Subcutaneous abdominal adipose tissue (tissue), 5 donors: Measurements from ENCODE around the gene EPHX1.

Experiments used
- H3K27ac ChIP-seq: one replicate; pipeline ENCODE4 v1.7.0; 2013; ENCODE audit warnings: low read depth, mild to moderate bottlenecking, inconsistent platforms, low read length, moderate library complexity
- H3K27me3 ChIP-seq, 5 donors: one replicate each; pipeline ENCODE4 v1.7.0; 2013; ENCODE audit warnings: low read length in 5 of 5, inconsistent platforms in 1 of 5; ENCODE audit not compliant: control insufficient read depth in 5 of 5, insufficient read depth in 4 of 5
- H3K36me3 ChIP-seq, 5 donors: one replicate each; pipeline ENCODE4 v1.7.0; 2013; ENCODE audit warnings: low read length in 5 of 5; ENCODE audit not compliant: control insufficient read depth in 5 of 5, insufficient read depth in 5 of 5
- H3K4me1 ChIP-seq, 5 donors: one replicate each; pipeline ENCODE4 v1.7.0; 2013; ENCODE audit warnings: low read length in 5 of 5, mild to moderate bottlenecking in 3 of 5, moderate library complexity in 1 of 5; ENCODE audit not compliant: control insufficient read depth in 5 of 5, insufficient read depth in 5 of 5
- H3K4me3 ChIP-seq, 5 donors: one replicate each; pipeline ENCODE4 v1.7.0; 2013; ENCODE audit warnings: low read length in 5 of 5, low read depth in 1 of 5
- H3K9ac ChIP-seq, 5 donors: one replicate each; pipeline ENCODE4 v1.7.0; 2013; ENCODE audit warnings: low read length in 5 of 5, mild to moderate bottlenecking in 4 of 5, moderate library complexity in 3 of 5
- H3K9me3 ChIP-seq, 5 donors: one replicate each; pipeline ENCODE4 v1.7.0; 2013; ENCODE audit warnings: low read length in 5 of 5; ENCODE audit not compliant: control insufficient read depth in 5 of 5
- donor health status: healthy.
- donor health status: healthy.
- donor health status: healthy.
- donor health status: healthy.
- donor health status: healthy.

The EPHX1 gene

DNA sequence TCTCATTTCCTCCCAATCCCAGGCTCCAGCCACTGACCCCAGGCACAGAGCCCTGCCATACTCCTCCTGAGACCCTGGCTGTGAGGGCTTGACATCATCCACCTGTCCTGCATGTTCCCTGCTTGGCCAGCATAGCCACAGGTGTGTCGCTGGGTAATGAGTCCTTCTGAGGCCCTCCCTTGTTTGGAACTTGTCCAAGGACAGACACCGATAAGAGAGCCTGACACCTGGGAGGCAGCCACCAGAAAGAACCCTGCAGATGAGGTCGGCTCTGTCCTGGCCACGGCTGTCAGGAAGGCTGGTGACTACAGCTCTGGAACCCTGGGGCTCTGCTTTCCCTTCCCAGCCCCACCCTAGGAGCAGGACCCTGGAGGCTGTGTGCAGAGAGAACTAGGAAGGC is 37.7 kb downstream of the EPHX1 start:
- Histone ChIP-seq H3K27me3 (no peaks in the 10 kb centered on the region), H3K9ac (no peak overlapping the region), H3K9me3 (no peaks in the 10 kb centered on the region), H3K4me3 (no peak overlapping the region), H3K4me1 (peaks cover 0 to 32% (median 19%) of the 10 kb centered on the region in 5 donors), H3K36me3 (peaks cover 0 to 94% (median 75%) of the 10 kb centered on the region in 5 donors), H3K27ac (no peak overlapping the region)

DNA sequence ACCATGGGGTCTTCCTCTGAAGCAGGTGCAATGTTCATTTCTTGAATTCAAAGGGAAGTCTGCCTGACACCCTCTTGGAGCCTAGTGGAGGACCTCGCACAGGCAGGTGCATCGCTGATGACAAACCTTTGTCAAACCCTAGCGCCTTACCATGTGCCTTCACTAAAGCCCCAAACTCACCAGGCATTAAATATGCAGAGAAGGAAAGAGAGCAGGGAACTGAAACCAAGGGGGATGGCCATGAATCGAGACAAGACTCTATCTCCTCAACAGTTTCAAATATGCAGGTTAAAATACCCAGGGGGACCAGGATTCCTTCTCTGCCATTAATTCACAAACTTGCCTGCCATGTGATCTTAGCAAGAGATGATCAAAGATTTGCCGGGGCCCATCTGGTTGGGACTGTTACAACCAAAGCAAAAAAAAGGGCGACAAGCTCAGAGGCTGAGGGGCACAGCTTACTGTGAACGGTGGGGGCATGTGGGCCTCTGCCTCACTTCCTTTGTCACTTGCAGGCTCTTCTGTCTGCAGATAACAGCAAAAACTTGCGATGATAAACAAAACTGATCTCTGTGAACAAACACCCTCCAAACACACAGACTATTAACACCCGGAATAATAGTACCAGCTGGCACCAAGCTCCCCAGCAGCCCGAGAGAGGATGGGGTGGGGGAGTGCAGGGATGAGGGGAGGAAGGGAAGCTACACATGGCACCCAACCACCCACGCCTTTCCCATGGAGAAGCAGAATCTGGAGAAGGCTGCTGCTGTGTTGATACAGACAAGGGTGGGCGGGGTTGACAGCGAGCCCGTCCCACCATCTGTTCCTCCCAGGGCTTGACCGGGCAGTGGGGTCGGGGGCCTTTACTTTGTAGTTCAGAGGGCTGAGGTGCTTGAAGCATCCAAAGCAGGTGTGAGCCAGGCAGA is 38.4 kb downstream of the EPHX1 start:
- Histone ChIP-seq H3K4me3 (no peak overlapping the region), H3K9ac (no peak overlapping the region), H3K27me3 (no peaks in the 10 kb centered on the region), H3K9me3 (no peaks in the 10 kb centered on the region), H3K4me1 (peaks cover 0 to 28% (median 19%) of the 10 kb centered on the region in 5 donors), H3K36me3 (peaks cover 0 to 94% (median 75%) of the 10 kb centered on the region in 5 donors), H3K27ac (no peak overlapping the region)

DNA sequence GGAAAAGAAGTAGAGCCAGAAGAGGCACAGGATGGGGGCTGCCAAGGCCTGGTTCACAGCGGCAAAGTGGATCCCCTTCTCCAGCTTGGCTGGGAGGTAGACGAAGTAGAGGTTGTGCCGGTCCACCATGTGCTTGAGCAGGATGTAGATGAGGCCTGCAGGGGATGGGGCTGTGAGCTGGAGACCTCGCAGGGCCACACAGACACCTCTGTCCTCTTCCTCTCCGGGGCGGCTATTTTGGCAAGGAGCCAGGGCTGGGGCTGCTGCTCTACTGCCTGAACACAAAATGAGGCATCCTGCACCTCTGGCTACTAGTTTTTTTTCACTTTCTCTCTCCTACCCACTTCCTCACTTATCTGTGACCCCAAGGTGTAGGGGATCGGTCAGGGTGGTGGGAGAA is 40.0 kb downstream of the EPHX1 start:
- H3K27ac ChIP-seq = no peak overlapping the region
- H3K4me3 ChIP-seq = no peak overlapping the region
- H3K9me3 ChIP-seq = no peaks in the 10 kb centered on the region
- peaks cover 1 to 94% (median 77%) of the 10 kb centered on the region in 5 donors for H3K36me3 ChIP-seq
- no peak overlapping the region for H3K9ac ChIP-seq
- peaks cover 0 to 12% (median 11%) of the 10 kb centered on the region in 5 donors for H3K4me1 ChIP-seq
- no peaks in the 10 kb centered on the region for H3K27me3 ChIP-seq

DNA sequence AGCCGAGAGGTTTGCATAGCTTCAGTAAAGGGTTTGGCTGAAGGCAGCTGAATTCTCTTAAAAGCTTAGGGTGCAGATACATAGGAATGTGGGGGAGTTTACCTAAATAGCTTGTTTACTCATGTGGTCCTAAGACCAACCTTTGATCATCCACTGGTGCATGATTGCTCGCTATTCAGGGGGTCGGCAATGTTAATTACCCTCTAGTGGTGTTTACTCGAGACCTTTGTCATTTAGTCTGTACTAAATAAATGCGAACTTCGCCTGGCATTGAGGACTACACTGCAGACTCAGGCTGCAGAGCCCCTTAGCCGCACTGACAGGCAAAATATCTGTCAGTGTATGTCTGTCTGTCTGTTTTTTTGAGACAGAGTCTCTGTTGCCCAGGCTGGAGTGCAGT is 40.4 kb downstream of the EPHX1 start:
- no peak overlapping the region for H3K9ac ChIP-seq
- peaks cover 4 to 95% (median 79%) of the 10 kb centered on the region in 5 donors for H3K36me3 ChIP-seq
- H3K4me3 ChIP-seq = no peak overlapping the region
- no peaks in the 10 kb centered on the region for H3K9me3 ChIP-seq
- no peak overlapping the region for H3K27ac ChIP-seq
- peaks cover 0 to 10% (median 10%) of the 10 kb centered on the region in 5 donors for H3K4me1 ChIP-seq
- H3K27me3 ChIP-seq = no peaks in the 10 kb centered on the region

DNA sequence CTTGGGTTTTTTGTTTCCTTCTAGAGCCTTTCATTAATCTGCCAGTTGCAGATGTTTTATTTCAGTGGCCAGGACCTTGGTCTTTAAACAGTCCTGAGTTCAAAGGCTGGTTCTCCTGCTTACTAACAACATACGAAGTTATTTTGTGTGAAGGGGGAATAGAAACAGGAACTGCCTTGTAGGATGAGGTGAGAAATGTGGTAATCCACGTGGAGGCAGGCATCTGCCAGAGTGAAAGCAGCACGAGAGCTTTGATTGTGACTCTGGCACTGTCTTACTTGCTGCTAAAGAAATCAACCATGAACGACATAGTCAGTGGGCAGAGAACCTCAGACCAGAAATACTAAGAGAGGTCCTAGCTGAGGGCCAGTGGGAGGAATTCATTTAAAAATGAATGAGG is 41.9 kb downstream of the EPHX1 start:
- no peaks in the 10 kb centered on the region for H3K27me3 ChIP-seq
- H3K4me3 ChIP-seq = no peak overlapping the region
- no peaks in the 10 kb centered on the region for H3K9me3 ChIP-seq
- no peak overlapping the region for H3K27ac ChIP-seq
- H3K36me3 ChIP-seq = peaks cover 4 to 90% (median 73%) of the 10 kb centered on the region in 5 donors
- H3K9ac ChIP-seq = peak overlapping the region in 1 of 5 donors; percentile 1
- peaks cover 0 to 7% (median 4%) of the 10 kb centered on the region in 5 donors for H3K4me1 ChIP-seq

DNA sequence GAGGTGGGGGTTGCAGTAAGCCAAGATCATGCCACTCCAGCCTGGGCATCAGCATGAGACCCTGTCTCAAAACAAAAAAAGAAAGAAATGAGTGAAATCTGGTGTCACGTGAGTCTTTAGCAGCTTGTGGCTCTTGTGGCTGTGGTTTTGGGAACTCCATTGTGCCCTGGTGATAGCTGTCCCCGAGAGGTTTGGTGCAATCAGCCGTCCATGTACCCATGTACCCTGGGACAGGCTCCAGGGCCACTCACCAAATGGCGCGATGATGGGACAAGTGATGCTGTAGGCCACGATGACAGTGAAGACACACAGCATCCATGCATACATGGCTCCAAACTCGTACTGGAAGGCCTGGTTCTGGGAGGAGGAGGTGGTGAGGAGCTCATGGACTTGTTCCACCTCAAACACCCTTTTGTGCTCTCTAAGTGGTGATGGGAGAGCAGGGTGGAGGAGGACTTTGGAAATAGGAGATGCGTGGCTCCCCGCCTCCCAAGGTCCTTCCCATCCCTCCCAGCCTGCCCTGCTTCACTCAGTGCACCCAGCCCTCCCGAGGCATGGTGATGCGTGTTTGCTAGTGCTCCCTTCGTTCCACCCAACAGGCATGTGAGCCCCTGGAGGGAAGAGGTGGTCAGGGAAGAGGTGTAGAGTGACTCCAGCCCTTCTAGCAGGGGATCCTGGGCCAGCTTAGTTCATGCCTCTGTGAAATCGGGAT is 42.6 kb downstream of the EPHX1 start:
- Histone ChIP-seq H3K9me3 (no peaks in the 10 kb centered on the region), H3K9ac (no peak overlapping the region), H3K4me3 (no peak overlapping the region), H3K36me3 (peaks cover 4 to 88% (median 70%) of the 10 kb centered on the region in 5 donors), H3K27me3 (no peaks in the 10 kb centered on the region), H3K27ac (no peak overlapping the region), H3K4me1 (peaks cover 0 to 7% (median 4%) of the 10 kb centered on the region in 5 donors)

DNA sequence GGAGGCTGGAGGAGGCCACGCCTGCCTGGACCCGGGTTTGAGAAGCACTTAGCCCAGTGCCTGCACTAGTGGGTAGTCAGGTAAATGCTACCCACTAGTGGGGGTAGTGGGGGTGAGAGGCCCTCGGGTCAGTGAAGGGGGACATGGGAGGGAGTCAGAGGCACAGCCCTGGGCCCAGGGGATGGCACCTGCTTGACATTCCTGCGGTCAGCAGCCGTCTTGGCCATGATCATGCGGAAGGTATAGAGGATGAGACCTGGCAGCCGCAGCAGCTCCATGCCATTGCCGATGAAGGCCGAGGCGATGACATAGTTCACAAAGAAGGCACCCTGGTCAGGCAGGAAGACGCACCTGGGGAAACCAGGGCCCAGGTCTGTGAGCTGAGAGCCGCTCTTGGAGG is 43.5 kb downstream of the EPHX1 start:
- H3K27ac ChIP-seq = no peak overlapping the region
- peaks cover 4 to 81% (median 63%) of the 10 kb centered on the region in 5 donors for H3K36me3 ChIP-seq
- no peaks in the 10 kb centered on the region for H3K9me3 ChIP-seq
- H3K4me1 ChIP-seq = peaks cover 0 to 7% (median 4%) of the 10 kb centered on the region in 5 donors
- H3K9ac ChIP-seq = no peak overlapping the region
- H3K4me3 ChIP-seq = no peak overlapping the region
- no peaks in the 10 kb centered on the region for H3K27me3 ChIP-seq

DNA sequence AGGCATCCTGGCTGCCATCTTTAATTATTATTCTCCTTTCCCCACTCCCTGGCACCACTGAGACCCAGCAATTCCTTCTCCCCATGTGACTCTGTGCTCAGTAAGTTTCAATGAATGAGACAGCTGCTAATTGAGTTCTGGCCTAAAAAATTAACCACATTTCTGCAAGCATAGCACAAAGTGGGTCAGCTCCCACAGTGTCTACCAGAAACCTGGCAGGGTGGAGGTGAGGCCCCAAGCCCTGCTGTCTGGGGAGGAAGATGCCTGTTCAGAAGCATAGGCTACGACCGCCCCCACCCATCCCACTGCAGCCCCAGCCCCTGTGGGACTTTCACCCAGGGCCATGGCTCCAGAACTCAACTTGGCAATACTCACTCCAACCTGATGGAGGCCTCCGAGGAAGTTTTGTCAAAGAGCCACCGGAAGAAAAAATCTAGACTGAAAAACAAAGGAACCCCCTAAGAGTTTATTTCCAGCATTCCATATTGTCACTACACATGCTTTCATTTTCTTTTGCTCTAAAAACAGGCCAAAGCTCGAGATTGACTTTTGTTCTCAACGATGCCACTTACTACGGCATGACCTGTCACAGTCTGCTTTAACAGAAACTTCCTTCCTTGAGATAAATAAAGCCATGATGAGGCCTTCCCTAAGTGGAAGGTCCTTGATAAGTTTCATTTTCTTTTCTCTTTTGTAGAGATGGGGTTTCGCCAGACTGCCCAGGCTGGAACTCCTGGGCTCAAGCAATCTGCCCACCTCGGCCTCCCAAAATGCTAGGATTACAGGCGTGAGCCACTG is 45.8 kb downstream of the EPHX1 start:
- peaks cover 0 to 4% (median 0%) of the 10 kb centered on the region in 5 donors for H3K4me1 ChIP-seq
- H3K9ac ChIP-seq = no peak overlapping the region
- no peaks in the 10 kb centered on the region for H3K9me3 ChIP-seq
- H3K36me3 ChIP-seq = peaks cover 4 to 82% (median 73%) of the 10 kb centered on the region in 5 donors
- no peak overlapping the region for H3K4me3 ChIP-seq
- H3K27ac ChIP-seq = no peak overlapping the region
- H3K27me3 ChIP-seq = no peaks in the 10 kb centered on the region

DNA sequence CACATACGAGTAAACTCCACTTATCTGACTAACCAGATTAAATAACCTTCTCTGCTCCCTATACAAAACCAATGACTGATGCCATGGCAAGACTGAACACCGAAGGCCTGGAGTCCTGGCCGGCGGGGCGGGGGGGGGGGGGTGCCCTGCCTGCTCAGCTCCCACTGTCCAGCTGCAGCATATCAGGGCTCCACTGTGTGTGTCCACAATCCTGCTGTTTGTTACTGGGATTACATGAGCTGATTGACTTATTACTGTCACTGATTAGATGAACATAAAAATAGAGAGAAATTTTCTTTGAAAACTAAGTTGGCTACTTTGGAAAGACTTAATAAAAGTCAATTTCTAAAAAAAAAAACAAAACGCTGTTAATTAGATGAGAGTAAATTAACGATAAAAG is 47.3 kb downstream of the EPHX1 start:
- H3K27ac ChIP-seq = no peak overlapping the region

More for the DNA sequence above, 47.3 kb downstream of the EPHX1 start:
- Histone ChIP-seq H3K9me3 (no peaks in the 10 kb centered on the region), H3K36me3 (peaks cover 4 to 87% (median 80%) of the 10 kb centered on the region in 5 donors), H3K27me3 (no peaks in the 10 kb centered on the region), H3K9ac (no peak overlapping the region), H3K4me3 (no peak overlapping the region), H3K4me1 (no peaks in the 10 kb centered on the region)
